ENCODE measurements around the gene KIZ.

GRCh38 chr20:21244808-21245207 lies 118.9 kb downstream of the KIZ start:
- no peak for TF ChIP-seq CTCF (IDR thresholded peaks at IDR 0.05)
- TF ChIP-seq POLR2A (IDR thresholded peaks at IDR 0.05) = no peak
